NCI-H146 (cell line): ENCODE data around the gene ORAI3.

ENCODE experiments used
- DNase-seq: peaks from one replicate; lab custom pipeline; 2025; lab: John Stamatoyannopoulos, UW

ORAI3 gene

DNA sequence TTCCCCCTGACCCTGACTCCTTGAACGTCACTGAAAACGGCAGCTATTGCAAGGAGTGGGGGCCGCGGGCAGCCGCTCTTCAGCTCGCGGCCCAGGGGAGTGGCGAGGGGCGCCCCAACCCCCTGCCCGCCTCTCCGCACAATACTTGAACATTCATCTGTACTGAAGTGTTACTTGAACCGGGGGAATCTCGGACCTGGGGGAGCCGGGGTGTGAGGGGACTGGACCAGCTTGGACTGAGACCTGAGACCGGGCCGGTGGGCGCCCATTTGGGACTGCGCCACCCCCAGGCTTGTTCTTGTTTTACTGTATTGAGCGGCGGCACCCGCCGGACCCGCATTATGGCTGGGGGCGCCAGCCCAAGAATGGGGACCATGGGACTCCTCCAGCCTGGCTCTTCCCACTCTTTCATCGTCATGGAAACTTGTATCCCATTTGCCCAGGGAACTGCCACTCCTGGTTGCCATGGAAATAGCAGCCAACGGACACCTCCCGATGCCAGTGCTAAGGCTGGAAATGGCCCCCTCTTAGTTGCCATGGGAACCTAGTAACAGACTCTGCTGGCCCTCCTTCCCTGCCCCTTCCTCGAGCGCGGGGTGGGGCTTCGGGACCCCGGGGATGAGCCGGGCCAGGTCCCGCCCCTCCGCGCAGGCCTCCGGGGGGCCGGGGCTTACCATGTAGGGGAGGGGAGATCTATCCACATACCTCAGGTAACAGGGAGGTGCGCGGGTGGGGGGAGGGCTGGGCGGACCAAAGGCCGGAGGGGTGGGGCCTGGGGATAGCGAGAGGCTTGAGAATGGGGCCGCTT, 805 bp upstream of the ORAI3 start:
- peak; percentile 23 for DNase-seq

DNA sequence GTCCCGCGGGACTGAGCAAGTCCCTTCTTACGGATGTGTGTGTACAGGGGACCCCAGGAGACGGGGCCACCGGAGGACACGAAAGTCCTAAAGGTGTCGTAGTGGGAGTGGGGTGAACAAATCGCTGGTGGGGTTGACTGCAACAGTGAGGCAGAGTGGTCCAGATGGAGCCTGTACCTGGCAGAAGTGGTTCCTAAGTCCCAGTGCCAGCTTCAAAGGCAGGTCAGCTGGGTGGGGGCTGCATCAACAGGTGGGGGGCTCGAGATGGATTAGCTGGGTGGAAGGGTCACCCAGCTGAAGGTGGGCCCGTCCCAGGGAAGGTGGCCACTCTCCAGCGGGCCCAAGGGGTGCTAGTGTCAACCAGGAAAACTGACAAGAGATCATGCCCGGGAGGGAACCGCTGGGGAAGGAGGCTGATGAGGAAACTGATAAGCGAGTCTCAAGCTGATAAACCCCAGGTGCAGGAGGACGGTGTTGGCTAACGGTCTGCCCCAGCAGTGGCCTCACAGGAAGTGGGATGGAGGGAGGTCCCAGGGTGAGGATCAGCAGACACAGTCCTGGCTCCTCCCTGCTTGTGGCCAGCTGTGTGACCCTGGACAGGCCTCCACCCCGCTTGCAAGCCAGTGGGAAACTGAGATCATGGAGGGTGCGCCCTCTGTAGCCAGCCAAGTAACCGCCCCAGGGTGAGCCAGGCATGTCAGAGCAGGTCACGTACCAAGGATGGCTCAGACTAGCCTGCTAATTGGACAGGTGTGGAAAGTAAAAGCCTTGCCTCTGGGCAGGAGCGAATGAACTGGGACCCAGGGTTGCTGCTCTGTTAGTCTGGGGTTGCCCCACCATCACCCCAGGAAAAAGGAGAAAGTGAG, 1.0 kb downstream of the ORAI3 start:
- DNase-seq = peak; percentile 90

DNA sequence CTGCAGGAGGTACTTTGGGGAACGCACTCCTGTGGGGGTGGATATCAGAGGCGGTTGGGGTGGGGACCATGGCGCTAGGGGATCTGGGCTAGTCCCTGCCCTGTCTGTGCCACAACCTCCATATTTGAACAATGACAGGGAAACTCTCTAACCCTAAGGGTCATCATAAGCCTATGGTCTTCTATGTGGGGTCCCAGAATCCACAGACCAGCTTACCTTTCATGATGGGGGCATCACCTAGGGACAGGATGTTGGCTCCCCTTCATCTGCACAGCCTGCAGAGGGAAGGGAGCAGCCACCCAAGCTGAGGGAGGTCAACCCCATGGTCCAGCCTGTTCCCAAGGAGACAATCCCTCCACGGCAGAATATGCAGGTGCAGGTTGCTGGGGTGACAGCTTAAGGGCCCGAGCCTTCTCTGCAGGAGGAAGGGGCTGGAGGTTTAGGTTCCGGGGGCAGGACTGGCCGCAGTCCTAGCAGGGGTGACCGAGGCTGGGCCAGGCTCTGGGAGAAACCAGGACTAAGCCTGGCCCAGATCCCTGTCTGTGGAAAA, 1.7 kb downstream of the ORAI3 start:
- DNase-seq = peak; percentile 19

DNA sequence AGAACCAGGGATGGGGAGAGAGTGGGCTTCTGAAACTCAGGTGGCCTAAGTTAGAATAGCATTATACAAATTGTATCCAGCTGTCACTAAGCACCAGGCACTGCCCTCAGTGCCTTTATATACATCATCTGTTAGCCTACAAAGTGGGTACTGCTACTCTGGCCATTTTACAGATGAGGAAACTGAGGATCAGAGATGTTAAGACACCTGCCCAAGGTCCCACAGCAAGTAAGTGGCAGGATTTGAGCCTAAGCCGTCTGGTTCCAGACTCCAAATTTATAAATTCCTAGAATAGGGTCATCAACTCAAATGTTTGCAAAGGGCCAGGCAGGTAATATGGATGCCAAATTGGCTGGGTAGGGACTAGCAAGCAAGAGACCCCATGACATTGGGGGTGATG, 2.3 kb downstream of the ORAI3 start:
- no peak for DNase-seq

DNA sequence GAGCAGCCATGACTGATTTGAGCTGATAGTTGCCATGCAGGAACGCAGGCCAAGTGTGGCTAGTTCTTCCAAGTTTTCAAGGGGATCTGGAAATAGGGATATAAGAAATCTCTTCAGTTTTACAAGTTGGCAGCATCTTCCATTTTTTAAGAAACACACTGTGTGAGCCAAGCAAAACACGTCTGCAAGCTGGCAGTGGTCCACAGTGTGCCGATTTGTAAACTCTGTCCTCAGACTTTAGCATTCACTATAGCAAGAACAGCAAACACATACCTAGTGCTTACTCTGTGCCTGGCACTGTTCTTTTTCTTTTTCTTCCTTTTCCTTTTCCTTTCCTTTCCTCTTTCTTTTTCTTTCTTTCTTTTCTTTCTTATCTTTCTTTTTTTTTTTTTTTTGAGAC, 2.9 kb downstream of the ORAI3 start:
- DNase-seq = no peak

DNA sequence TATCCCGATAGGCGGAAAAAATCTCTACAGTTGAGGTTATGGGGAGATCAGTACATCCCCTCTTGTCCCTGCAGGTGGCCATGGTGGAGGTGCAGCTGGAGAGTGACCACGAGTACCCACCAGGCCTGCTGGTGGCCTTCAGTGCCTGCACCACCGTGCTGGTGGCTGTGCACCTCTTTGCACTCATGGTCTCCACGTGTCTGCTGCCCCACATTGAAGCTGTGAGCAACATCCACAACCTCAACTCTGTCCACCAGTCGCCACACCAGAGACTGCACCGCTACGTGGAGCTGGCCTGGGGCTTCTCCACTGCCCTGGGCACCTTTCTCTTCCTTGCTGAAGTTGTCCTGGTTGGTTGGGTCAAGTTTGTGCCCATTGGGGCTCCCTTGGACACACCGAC, 4.2 kb downstream of the ORAI3 start:
- no peak for DNase-seq

DNA sequence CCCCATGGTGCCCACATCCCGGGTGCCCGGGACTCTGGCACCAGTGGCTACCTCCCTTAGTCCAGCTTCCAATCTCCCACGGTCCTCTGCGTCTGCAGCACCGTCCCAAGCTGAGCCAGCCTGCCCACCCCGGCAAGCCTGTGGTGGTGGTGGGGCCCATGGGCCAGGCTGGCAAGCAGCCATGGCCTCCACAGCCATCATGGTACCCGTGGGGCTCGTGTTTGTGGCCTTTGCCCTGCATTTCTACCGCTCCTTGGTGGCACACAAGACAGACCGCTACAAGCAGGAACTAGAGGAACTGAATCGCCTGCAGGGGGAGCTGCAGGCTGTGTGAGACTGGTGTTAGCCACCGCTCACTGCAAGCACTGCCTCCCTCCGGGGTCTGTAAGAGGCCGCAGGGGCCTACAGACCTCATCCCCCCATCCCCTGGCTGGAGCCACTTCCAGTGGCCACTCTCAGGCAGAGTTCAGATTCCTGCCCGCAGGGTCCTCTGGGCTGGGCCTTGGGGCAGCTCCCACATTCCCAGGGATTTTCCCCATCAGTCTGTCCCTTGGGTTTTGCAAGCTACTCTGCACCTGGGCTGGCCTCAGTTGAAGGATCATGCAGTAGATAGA, 4.8 kb downstream of the ORAI3 start:
- peak; percentile 85 for DNase-seq

DNA sequence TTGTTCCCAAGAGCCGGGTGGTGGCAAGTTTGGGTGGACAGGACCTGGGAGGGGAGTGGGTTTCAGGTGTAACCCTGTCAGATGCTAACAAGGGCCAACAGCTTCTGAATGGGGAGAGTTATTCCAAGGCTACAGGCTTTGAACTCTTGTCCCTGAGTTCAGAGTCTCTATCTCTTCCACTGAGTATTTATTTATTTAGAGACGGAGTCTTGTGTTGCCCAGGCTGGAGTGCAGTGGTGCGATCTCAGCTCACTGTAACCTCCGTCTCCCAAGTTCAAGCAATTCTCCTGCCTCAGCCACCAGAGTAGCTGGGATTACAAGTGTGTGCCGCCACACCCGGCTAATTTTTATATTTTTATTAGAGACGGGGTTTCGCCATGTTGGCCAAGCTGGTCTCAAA, 6.1 kb downstream of the ORAI3 start:
- DNase-seq = no peak

DNA sequence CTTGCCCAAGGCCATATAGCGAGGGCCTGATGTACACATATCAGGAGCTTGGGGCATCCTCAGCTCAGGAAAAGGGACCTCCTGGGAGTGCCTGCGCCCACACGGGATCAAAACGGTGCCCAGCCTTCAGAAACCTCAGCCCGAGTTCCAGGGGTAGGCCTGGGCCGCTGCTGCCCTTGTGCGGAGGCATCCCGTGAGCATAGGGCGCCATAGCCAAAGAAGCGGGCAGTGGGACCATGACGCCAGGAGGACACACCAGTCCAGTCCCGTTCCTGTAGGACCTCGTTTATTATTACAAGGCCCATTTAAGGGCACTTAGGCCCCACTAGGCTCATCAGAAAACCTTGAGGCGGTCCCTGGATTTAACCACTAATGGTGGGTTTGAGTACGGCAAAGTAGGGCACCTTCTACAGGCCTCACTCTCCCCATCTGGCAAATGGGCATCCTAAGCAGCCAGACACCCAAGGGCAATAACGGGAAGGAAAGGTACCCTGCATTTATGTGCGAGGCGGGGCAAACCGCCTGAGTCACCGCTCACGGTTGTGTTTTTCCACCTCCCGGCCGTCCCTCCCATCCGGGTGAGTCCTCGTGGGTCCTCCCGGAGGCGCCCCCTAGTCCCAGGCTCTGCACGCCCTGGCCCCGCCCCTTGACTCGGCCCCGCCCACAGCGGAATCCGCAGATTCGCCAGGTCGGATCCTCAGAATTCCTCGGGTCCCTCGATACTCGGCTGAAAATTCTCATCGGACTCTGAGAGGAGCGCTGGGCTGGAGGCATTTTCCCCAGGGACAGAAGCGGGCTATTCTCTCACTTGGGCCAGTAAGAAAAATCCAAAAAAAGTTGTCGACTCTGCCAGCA, 8.0 kb downstream of the ORAI3 start:
- DNase-seq = peak; percentile 85

DNA sequence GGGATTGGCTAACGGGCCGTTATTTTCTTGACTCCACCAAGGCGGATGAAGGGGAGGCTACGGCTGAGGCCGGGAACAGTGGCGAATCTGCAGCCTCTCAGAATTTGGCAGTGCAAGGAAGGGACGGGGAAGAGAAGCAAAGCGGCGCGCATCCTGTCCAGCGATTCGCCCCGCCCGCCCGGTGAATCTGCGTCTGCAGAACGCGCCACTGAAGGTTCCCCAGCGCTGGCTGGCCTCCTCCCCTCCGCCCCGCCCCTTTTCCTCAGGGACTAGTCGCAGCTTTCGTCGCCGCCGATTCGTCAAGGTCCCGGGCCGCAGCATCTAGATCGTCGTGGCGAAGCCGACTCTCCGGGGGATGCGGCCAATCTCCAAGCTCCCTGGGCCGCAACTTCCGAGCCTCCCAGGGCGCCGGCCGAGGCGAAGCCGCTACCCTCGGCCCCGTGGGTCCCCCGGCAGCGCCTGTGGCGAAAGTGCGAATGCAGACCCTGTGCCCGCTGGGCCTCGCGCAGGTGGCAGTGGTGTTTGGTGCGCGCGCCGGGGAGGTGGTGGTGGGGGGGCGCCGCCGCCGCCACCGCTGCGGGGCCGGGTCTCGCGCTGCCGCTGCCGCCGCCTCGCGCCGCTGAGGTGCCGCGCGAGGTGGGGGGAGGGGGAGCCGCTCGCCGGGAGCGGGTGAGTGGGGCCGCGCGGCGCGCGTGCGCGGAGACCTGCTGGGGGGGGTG, 8.7 kb downstream of the ORAI3 start, which contains the start of gene SETD1A:
Gene SETD1A, plus strand, starts transcription at position 299 of the 719 bp plus-strand sequence. CDS start 978 bp downstream, outside the sequence.
- peak; percentile 98 for DNase-seq

DNA sequence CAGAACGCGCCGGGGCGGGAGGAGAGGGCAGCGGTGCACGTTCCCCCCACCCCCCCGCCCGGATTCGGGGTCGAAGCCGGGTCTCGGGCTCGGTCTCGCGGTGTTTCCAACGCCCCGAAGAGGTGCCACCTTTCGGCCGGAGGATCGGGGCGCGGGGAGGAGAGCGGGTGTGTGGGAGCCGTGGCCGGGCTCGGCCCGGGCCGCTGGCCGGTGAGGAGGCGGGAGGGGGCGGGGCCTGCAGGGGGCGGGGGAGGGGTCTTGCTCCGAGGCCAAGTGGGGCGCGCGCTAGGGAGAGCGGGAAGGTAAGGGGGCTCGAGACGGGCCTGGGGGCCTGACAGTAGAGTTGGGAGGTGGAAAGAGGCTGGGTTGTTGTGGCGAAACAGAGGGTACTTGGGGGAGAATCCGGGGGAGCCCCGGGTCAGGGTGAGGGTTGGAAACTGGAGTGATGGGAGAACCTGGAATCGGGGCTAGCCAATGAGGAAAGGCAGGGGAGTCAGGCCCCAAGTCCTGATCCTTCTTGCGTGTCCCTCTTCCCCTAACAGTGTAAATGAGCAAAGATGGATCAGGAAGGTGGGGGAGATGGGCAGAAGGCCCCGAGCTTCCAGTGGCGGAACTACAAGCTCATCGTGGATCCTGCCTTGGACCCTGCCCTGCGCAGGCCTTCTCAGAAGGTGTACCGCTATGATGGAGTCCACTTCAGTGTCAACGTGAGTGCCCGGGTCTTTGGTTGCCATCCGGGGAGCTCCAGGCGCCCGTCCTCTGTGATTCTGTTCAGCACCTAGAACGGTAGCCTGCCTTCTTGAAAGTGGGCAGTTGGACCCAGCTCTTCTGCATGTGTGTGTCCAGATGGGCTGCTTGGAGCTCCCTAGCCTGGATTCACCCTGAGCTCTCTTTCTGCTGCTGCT, 9.6 kb downstream of the ORAI3 start:
- DNase-seq = peak; percentile 65

DNA sequence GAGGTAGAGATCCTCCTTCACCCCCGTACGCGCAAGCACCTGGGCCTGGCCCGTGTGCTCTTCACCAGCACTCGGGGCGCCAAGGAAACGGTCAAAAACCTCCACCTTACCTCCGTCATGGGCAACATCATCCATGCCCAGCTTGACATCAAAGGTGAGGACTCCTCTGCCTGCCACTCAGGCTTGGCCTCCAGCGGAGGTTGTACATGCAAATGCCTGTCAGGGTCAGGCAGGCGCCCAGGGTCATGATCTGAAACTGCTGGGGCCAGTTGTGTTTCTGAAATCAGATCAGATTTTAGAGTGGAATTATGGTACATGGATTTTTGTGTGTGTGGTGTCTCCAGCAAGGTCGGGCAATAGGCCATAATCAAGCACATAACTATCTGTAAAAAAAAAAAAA, 12.5 kb downstream of the ORAI3 start:
- DNase-seq = no peak

DNA sequence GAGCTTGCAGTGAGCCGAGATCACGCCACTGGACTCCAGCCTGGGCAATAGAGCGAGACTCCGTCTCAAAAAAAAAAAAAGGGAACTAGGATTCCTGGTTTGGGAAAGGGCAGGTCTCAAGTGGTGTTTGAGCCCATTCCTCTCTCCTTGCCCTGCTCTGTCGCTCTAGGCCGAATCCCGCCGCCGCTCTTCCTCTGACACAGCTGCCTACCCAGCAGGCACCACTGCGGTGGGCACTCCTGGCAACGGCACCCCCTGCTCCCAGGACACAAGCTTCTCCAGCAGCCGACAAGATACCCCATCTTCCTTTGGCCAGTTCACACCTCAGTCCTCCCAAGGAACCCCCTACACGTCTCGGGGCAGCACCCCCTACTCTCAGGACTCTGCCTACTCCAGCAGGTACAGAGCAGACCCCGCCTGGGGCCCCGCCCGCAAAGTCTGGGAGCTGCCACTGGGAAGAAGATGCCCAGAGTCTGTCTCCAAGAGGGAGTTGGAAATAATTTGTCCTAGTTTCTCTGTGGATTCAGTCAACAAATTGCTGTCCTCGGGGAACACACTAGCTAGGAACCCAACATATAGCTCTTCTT, 15.2 kb downstream of the ORAI3 start:
- DNase-seq = no peak

DNA sequence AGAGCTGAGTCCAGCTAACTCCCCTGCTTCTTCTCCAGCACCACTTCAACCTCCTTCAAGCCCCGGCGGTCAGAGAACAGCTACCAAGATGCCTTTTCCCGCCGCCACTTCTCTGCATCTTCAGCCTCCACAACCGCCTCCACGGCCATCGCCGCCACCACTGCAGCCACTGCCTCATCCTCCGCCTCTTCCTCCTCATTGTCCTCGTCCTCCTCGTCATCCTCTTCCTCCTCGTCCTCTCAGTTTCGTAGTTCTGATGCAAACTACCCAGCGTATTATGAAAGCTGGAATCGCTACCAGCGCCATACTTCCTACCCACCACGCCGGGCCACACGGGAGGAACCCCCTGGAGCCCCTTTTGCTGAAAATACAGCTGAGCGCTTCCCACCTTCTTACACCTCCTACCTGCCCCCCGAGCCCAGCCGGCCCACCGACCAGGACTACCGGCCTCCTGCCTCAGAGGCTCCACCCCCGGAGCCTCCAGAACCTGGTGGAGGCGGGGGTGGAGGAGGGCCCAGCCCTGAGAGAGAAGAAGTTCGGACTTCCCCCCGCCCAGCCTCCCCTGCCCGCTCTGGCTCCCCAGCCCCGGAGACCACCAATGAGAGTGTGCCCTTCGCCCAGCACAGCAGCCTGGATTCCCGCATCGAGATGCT, 15.8 kb downstream of the ORAI3 start:
- DNase-seq = no peak

DNA sequence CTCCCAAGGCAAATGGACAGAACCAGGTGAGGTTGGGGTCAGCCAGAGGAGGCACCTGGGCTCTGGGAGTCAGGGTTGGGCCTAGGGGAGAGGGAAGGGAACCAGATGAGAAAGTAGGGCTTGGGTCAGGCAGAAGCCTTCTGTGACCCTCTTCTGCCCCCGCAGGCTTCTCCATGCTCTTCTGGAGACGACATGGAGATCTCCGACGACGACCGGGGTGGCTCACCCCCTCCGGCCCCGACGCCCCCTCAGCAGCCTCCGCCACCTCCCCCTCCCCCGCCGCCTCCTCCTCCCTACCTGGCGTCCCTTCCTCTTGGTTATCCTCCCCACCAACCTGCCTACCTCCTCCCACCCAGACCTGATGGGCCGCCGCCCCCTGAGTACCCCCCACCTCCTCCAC, 16.6 kb downstream of the ORAI3 start:
- DNase-seq = no peak

DNA sequence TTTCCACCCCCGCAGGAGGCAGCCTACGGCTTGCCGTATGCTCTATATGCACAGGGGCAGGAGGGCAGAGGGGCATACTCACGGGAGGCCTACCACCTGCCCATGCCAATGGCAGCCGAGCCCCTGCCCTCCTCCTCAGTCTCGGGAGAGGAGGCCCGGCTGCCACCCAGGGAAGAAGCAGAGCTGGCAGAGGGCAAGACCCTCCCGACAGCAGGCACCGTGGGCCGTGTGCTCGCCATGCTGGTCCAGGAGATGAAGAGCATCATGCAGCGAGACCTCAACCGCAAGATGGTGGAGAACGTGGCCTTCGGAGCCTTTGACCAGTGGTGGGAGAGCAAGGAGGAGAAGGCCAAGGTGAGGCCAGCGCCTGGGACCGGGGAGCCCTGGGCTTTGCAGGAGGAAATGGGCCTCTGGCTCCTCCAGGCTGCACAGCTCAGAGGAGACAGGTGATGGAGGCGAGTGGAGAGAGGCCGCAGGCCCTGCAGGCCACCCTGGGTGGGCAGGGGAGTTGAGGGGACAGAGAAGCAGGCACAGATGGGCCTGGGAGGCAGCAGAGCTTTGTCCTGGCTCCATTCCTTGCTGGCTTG, 17.3 kb downstream of the ORAI3 start:
- no peak for DNase-seq

DNA sequence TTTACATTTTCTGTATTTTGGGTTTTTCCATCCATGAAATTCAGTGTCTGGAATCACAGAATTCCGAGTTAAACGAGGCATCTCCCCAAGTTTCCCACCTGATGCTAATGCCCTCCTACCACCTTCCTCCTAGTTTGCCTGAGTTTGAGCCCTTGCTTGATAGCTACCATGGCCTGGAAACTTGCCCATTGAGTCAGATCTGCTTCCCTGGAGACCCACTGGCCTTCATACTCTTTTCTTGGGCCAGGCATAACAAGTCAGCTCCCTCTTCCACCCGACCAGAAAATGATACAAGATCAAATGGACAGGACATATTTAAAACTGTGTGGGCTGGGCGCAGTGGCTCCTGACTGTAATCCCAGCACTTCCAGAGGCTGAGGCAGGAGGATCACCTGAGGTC, 18.9 kb downstream of the ORAI3 start:
- DNase-seq = no peak

DNA sequence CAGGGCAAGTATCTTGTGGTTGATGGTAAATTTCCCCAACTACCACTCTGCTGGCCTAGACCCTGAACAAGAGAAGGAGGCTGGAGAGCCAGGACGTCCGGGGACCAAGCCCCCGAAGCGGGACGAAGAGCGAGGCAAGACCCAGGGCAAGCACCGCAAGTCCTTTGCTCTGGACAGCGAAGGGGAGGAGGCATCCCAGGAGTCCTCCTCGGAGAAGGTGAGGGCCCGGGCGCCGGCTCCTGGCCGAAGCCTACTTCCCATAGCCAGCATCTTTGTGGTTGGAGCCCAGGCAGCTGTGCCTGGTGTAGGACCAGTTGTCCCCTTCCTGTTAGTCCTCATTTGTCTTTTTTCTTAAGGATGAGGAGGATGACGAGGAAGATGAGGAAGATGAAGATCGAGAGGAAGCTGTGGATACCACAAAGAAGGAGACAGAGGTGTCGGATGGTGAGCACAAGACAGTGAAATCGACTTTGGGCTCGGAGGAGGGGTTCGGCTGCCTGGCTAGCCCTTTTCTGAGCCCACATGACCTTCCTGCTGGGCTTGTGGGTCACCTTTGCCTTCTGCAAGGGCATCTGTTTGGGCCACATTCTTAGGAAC, 20.5 kb downstream of the ORAI3 start:
- DNase-seq = no peak
